Liver (tissue), 9 donors: ENCODE data around the gene ST8SIA1. TPM values are rescaled to one million over a fixed set of nuclear protein-coding genes. Genes with fewer than 3 reads are reported as not detected.
A peak's percentile ranks its signal among the peaks of the same experiment; 100 is the strongest.

Experiments used
- DNase-seq: peaks from one replicate; pipeline ENCODE4 v3.0.0-alpha.2; 2017; ENCODE audit warnings: low spot score
- H3K27ac ChIP-seq, 2 donors: one replicate each; pipeline ENCODE4 v1.7.0; 2013; ENCODE audit warnings: inconsistent platforms in 2 of 2, low read length in 2 of 2, control low read depth in 1 of 2, low read depth in 1 of 2, mild to moderate bottlenecking in 1 of 2
- H3K27me3 ChIP-seq, 4 donors: one replicate each; pipeline versions ENCODE4 v1.6.1 to v1.7.0; 2013; ENCODE audit warnings: low read length in 3 of 4, inconsistent platforms in 1 of 4, mild to moderate bottlenecking in 1 of 4, moderate library complexity in 1 of 4; ENCODE audit not compliant: control insufficient read depth in 4 of 4, insufficient read depth in 4 of 4
- H3K36me3 ChIP-seq, 4 donors: one replicate each; pipeline versions ENCODE4 v1.6.1 to v1.7.0; 2013; ENCODE audit warnings: low read length in 3 of 4, mild to moderate bottlenecking in 3 of 4, low read depth in 1 of 4, moderate library complexity in 1 of 4; ENCODE audit not compliant: control insufficient read depth in 4 of 4, insufficient read depth in 3 of 4
- H3K4me1 ChIP-seq, 4 donors: one replicate each; pipeline versions ENCODE4 v1.6.1 to v1.7.0; 2013; ENCODE audit warnings: low read length in 3 of 4, mild to moderate bottlenecking in 3 of 4, moderate library complexity in 1 of 4; ENCODE audit not compliant: control insufficient read depth in 4 of 4, insufficient read depth in 4 of 4
- H3K4me3 ChIP-seq, 3 donors: one replicate each; pipeline versions ENCODE4 v1.6.1 to v1.7.0; 2013; ENCODE audit warnings: low read length in 3 of 3, control low read depth in 1 of 3, low read depth in 1 of 3, mild to moderate bottlenecking in 1 of 3
- H3K9ac ChIP-seq, 2 donors: one replicate each; pipeline ENCODE4 v1.7.0; 2013; ENCODE audit warnings: low read length in 2 of 2, mild to moderate bottlenecking in 2 of 2, moderate library complexity in 2 of 2, control low read depth in 1 of 2, low read depth in 1 of 2
- H3K9me3 ChIP-seq, 4 donors: one replicate each; pipeline versions ENCODE4 v1.6.1 to v1.7.0; 2013; ENCODE audit warnings: low read length in 3 of 4; ENCODE audit not compliant: control insufficient read depth in 4 of 4
- EGR1 ChIP-seq, 2 donors: IDR thresholded peaks; 2 replicates each; pipeline ENCODE4 v1.6.1; 2016 to 2018; ENCODE audit warnings: antibody characterized with exemption in 2 of 2, low read depth in 2 of 2
- FOXA1 ChIP-seq: IDR thresholded peaks from 2 replicates; pipeline ENCODE4 v1.6.1; 2016; ENCODE audit warnings: antibody characterized with exemption
- FOXA2 ChIP-seq: IDR thresholded peaks from 2 replicates; pipeline ENCODE4 v1.6.1; 2016; ENCODE audit warnings: antibody characterized with exemption
- GABPA ChIP-seq, 2 donors: IDR thresholded peaks in 1 of 2; conservative IDR thresholded peaks in 1 of 2; 2 replicates each; pipeline ENCODE4 v1.6.1; 2016; ENCODE audit warnings: antibody characterized with exemption in 2 of 2, mild to moderate bottlenecking in 1 of 2, moderate library complexity in 1 of 2
- JUND ChIP-seq, 2 donors: IDR thresholded peaks; 2 replicates each; pipeline ENCODE4 v1.6.1; 2016; ENCODE audit warnings: antibody characterized with exemption in 2 of 2
- NR2F2 ChIP-seq: IDR thresholded peaks from 2 replicates; pipeline ENCODE4 v1.6.1; 2016; ENCODE audit warnings: antibody characterized with exemption
- TAF1 ChIP-seq: conservative IDR thresholded peaks from 2 replicates; pipeline ENCODE4 v1.6.1; 2016; ENCODE audit warnings: antibody characterized with exemption, mild to moderate bottlenecking
- WGBS: extraction: QIAGEN DNeasy Blood & Tissue Kit; methylation state at CpG from one replicate; pipeline ENCODE4 v1.1.7; 2013; 5-methylcytosine and 5-hydroxymethylcytosine counted together
- polyA plus RNA-seq, 2 donors: library from polyadenylated mRNA; stranded (reverse) in 1 of 2; unstranded in 1 of 2; fragments of 200-250 nt in 1 of 2; fragments of >200 nt in 1 of 2; fragmentation: Nextera tagmentation in 1 of 2; extraction: Ambion mirVana in 1 of 2; gene quantifications; one replicate each; pipeline versions ENCODE4 v1.2.1 to v1.2.3, GENCODE V29; 2013 to 2015
- total RNA-seq, 2 donors: library from RNA; depleted of rRNA; stranded (reverse); fragments of >200 nt; gene quantifications; one replicate each; pipeline ENCODE4 v1.2.3, GENCODE V29; 2014
- TF ChIP-seq, protein P1 (sequence below): IDR thresholded peaks from 2 replicates; pipeline ENCODE4 v1.6.1; 2016; ENCODE audit warnings: antibody characterized with exemption, mild to moderate bottlenecking
- TF ChIP-seq, protein P2 (sequence below): fragments of 150-350 bp; IDR thresholded peaks from 2 replicates; pipeline ENCODE4 v1.5.1; 2017; ENCODE audit warnings: improper control_type of control experiment, low read depth, low read length; ENCODE audit not compliant: missing input control
- donor health status: healthy.
- donor health status: healthy.
- donor health status: healthy.
- donor health status: healthy.
- donor health status: healthy.

ST8SIA1 gene, protein sequence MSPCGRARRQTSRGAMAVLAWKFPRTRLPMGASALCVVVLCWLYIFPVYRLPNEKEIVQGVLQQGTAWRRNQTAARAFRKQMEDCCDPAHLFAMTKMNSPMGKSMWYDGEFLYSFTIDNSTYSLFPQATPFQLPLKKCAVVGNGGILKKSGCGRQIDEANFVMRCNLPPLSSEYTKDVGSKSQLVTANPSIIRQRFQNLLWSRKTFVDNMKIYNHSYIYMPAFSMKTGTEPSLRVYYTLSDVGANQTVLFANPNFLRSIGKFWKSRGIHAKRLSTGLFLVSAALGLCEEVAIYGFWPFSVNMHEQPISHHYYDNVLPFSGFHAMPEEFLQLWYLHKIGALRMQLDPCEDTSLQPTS
- total RNA-seq, result 1 to 10 TPM in 1 of 2 donors, under 1 TPM in 1; 0.17 to 1.0 TPM
- under 1 TPM in 1 of 2 donors, not detected in 1; 0.02 TPM for polyA plus RNA-seq

DNA sequence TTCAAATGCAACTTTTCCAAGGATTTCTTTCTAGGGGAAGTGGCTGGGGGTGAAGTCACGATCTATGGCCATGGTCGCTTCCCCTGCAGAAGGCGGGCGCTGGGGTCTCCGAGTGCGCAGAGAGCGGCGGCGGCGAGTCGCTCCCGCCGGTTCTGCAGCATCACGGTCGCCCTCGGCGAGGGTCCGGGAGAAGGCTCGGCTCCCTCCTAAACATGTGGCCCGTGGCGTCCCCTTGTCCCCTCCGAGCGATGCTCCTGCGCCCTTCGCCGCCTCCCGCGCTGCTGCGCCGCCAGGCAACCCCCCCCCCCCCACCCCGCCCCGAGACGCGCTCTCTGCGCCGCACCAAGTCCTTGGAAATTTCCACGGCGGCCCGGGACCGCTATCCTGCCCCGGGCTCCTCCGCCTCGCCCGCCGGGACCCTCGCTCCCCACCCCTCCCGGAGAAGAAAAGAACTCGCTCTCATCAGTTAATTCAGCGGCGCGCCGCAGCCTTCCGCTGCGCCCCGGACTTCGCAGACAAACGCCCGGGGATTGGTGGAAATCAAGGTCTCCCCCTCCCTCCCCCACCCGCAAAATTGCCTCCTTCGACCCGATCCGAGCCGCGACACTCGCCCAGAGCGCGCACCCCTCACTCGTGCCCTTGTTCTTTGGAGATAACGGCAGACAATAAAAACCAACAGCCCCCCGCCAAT is at the start of gene ST8SIA1:
Gene ST8SIA1 (minus strand): TSS at position 298 of the 691 bp plus-strand sequence. CDS start 475 bp downstream, outside the sequence.
- TF ChIP-seq EGR1 (IDR thresholded peaks at IDR 0.05; ENCODE audit: low read depth in 2 of 2) (no peak), FOXA1 (no peak), JUND (IDR thresholded peaks at IDR 0.05) (no peak), NR2F2 (no peak)
- TF ChIP-seq, protein P1, sequence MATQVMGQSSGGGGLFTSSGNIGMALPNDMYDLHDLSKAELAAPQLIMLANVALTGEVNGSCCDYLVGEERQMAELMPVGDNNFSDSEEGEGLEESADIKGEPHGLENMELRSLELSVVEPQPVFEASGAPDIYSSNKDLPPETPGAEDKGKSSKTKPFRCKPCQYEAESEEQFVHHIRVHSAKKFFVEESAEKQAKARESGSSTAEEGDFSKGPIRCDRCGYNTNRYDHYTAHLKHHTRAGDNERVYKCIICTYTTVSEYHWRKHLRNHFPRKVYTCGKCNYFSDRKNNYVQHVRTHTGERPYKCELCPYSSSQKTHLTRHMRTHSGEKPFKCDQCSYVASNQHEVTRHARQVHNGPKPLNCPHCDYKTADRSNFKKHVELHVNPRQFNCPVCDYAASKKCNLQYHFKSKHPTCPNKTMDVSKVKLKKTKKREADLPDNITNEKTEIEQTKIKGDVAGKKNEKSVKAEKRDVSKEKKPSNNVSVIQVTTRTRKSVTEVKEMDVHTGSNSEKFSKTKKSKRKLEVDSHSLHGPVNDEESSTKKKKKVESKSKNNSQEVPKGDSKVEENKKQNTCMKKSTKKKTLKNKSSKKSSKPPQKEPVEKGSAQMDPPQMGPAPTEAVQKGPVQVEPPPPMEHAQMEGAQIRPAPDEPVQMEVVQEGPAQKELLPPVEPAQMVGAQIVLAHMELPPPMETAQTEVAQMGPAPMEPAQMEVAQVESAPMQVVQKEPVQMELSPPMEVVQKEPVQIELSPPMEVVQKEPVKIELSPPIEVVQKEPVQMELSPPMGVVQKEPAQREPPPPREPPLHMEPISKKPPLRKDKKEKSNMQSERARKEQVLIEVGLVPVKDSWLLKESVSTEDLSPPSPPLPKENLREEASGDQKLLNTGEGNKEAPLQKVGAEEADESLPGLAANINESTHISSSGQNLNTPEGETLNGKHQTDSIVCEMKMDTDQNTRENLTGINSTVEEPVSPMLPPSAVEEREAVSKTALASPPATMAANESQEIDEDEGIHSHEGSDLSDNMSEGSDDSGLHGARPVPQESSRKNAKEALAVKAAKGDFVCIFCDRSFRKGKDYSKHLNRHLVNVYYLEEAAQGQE, result no peak
- TF ChIP-seq, protein P2, sequence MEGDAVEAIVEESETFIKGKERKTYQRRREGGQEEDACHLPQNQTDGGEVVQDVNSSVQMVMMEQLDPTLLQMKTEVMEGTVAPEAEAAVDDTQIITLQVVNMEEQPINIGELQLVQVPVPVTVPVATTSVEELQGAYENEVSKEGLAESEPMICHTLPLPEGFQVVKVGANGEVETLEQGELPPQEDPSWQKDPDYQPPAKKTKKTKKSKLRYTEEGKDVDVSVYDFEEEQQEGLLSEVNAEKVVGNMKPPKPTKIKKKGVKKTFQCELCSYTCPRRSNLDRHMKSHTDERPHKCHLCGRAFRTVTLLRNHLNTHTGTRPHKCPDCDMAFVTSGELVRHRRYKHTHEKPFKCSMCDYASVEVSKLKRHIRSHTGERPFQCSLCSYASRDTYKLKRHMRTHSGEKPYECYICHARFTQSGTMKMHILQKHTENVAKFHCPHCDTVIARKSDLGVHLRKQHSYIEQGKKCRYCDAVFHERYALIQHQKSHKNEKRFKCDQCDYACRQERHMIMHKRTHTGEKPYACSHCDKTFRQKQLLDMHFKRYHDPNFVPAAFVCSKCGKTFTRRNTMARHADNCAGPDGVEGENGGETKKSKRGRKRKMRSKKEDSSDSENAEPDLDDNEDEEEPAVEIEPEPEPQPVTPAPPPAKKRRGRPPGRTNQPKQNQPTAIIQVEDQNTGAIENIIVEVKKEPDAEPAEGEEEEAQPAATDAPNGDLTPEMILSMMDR, result no peak
- 1% methylated on average over 70 of the region's 70 CpGs for WGBS
- Histone ChIP-seq H3K4me3 (peak within 1 kb of the TSS; percentile 43 to 73 (median 50)), H3K27ac (no peak within 1 kb of the TSS), H3K36me3 (no peaks in the 10 kb centered on the region), H3K27me3 (peaks cover 0 to 9% (median 3%) of the 10 kb centered on the region in 4 donors), H3K9ac (no peak within 1 kb of the TSS), H3K9me3 (no peaks in the 10 kb centered on the region), H3K4me1 (peaks cover 2 to 20% (median 10%) of the 10 kb centered on the region in 4 donors)
- no peak for DNase-seq

DNA sequence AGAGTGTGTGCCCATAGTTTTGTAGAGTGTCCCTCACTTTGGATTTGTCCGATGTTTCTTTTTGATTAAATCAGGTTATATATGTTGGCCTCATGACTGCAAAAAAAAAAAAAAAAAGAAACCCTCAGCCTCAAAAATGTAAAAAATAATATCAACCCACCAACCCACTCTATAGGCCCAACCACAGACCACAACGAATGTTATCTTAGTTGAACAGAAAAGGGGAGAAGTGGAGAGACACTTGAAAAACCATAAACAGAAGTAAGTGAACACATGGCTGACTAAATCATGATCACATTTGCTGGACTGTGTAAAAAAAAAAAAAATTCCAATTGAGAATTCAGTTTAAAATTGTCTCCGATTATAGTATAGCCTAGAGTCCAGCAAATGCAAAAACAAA is 45.5 kb upstream of the ST8SIA1 start:
- TF ChIP-seq GABPA (IDR thresholded peaks at IDR 0.05 in 1 of 2, conservative IDR thresholded peaks at IDR 0.05 in 1 of 2) (no peak), TAF1 (no peak), FOXA2 (no peak)
- TF ChIP-seq, protein P2, result no peak
- DNase-seq, result no peak
- Histone ChIP-seq H3K9ac (no peak overlapping the region), H3K9me3 (no peaks in the 10 kb centered on the region), H3K36me3 (no peaks in the 10 kb centered on the region), H3K4me3 (no peak overlapping the region), H3K27ac (no peak overlapping the region), H3K27me3 (peaks cover 0 to 5% (median 0%) of the 10 kb centered on the region in 4 donors), H3K4me1 (no peaks in the 10 kb centered on the region)
- WGBS, result 76% methylated on average over 3 of the region's 3 CpGs
